K562 (cell line): ENCODE data around the gene SH3BGRL3. TPM values are rescaled to one million over a fixed set of nuclear protein-coding genes. Genes with fewer than 3 reads are reported as not detected.
A peak's percentile ranks its signal among the peaks of the same experiment; 100 is the strongest.

Experiments used
- E2F3 ChIP-seq: fragments of 250-450 bp; sonication (Bioruptor Pico); IDR thresholded peaks from 2 replicates; pipeline ENCODE4 v1.4.0; 2020; ENCODE audit warnings: mild to moderate bottlenecking
- ESRRB ChIP-seq: fragments of 250-450 bp; sonication (Bioruptor Pico); IDR thresholded peaks from 2 replicates; pipeline ENCODE4 v1.5.0; 2020; ENCODE audit warnings: mild to moderate bottlenecking, moderate library complexity, borderline replicate concordance
- MGA ChIP-seq: fragments of 450-650 bp; IDR thresholded peaks from 2 replicates; pipeline ENCODE4 v1.6.1; 2016; ENCODE audit warnings: mild to moderate bottlenecking, moderate library complexity
- POLR2A ChIP-seq: fragments of 450-650 bp; conservative IDR thresholded peaks from 2 replicates; pipeline ENCODE4 v1.6.1; 2016
- PURB ChIP-seq: sonication (generic); formaldehyde crosslinking; IDR thresholded peaks from 2 replicates; pipeline ENCODE4 v1.9.0; 2021; ENCODE audit warnings: low read depth, mild to moderate bottlenecking, missing genetic modification reagents
- ZNF121 ChIP-seq: sonication (generic); formaldehyde crosslinking; conservative IDR thresholded peaks from 2 replicates; pipeline ENCODE4 v1.8.0; 2022; ENCODE audit warnings: missing genetic modification reagents
- polyA plus RNA-seq, 8 experiments: library from polyadenylated mRNA; depleted of rRNA in 4 of 8; stranded (reverse) in 5 of 8; unstranded in 3 of 8; fragments of >200 nt; fragmentation: Nextera tagmentation in 2 of 8; fragmentation: Illumina TruSeq in 1 of 8; extraction: Ambion mirVana in 2 of 8; extraction: Trizol in 1 of 8; gene quantifications; 2 replicates each; pipeline versions ENCODE4 v1.2.1 to v1.2.3, GENCODE V29; 2011 to 2014; ENCODE audit warnings: inconsistent platforms in 1 of 8, missing spikeins in 1 of 8
- total RNA-seq, 7 experiments: library from RNA; depleted of rRNA in 6 of 7; stranded (reverse); fragments of >200 nt in 6 of 7; fragmentation: Illumina TruSeq in 2 of 7; extraction: Trizol in 2 of 7; gene quantifications; 2 replicates each; pipeline versions ENCODE4 v1.2.1 to v1.2.3, GENCODE V29; 2011 to 2021; ENCODE audit warnings: low replicate concordance in 1 of 7
- TF ChIP-seq, protein P1 (sequence below): fragments of 200-800 bp; sonication (Bioruptor generic); IDR thresholded peaks from 2 replicates; pipeline ENCODE4 v1.6.1; 2017; ENCODE audit warnings: missing genetic modification characterization, missing compliant biosample characterization
- TF ChIP-seq, protein P2 (sequence below), 3 experiments: fragments of 200-800 bp in 1 of 3; sonication (Bioruptor generic) in 1 of 3; sonication (generic) in 1 of 3; formaldehyde crosslinking in 1 of 3; IDR thresholded peaks; 2 replicates each; pipeline versions ENCODE4 v1.6.1 to v1.8.0; 2016 to 2022; ENCODE audit warnings: mild to moderate bottlenecking in 2 of 3, missing compliant biosample characterization in 2 of 3, missing genetic modification characterization in 2 of 3, missing genetic modification reagents in 1 of 3

SH3BGRL3 gene
- total and polyA plus RNA-seq, 9 of the 15 experiments (the other 6 are each of a cell fraction or from before 2014, with no cell fraction given), result 30.3 to 140 (median 54.2) TPM

GRCh38 chr1:26282401-26282918 is 2.6 kb downstream of the SH3BGRL3 start (continued):
- TF ChIP-seq MGA (no peak), ZNF121 (CRISPR knock-in tag) (no peak), PURB (no peak), E2F3 (CRISPR knock-in tag) (no peak), POLR2A (peak; percentile 50; the same call in 1 of the 2 replicates), ESRRB (CRISPR knock-in tag) (0 out of 2 replicates have a peak, but pooled peaks have one; percentile 40)
- TF ChIP-seq, protein P1, sequence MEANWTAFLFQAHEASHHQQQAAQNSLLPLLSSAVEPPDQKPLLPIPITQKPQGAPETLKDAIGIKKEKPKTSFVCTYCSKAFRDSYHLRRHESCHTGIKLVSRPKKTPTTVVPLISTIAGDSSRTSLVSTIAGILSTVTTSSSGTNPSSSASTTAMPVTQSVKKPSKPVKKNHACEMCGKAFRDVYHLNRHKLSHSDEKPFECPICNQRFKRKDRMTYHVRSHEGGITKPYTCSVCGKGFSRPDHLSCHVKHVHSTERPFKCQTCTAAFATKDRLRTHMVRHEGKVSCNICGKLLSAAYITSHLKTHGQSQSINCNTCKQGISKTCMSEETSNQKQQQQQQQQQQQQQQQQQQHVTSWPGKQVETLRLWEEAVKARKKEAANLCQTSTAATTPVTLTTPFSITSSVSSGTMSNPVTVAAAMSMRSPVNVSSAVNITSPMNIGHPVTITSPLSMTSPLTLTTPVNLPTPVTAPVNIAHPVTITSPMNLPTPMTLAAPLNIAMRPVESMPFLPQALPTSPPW, result no peak
- TF ChIP-seq, protein P2, sequence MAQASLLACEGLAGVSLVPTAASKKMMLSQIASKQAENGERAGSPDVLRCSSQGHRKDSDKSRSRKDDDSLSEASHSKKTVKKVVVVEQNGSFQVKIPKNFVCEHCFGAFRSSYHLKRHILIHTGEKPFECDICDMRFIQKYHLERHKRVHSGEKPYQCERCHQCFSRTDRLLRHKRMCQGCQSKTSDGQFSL (CRISPR knock-in tag; IDR thresholded peaks at IDR 0.05), result peak; percentile 70; the same call in 1 of the 2 replicates
- TF ChIP-seq, protein P2 (tag; IDR thresholded peaks at IDR 0.05), result no peak
